Left ventricle myocardium superior (tissue), 1 donor: ENCODE data around the gene DNAJC15. TPM values are rescaled to one million over a fixed set of nuclear protein-coding genes. Genes with fewer than 3 reads are reported as not detected.

Source experiments
- total RNA-seq: library from RNA; stranded (reverse); fragmentation: NEBNext Ultra II Directional; extraction: Animal tissue kit (Norgen Biotek cat#: 25700); gene quantifications from one replicate; pipeline ENCODE4 v1.2.1, GENCODE V29; 2021
- donor health status: DM: no; HTN: yes; CAD: no; lungs with severe emphysema.

The DNAJC15 gene
- total RNA-seq, 1 donor from 2014 or later = 26.6 TPM

Other genes starting within 250 kb of the DNAJC15 start
- gene FAM216B, start 242.0 kb upstream of the DNAJC15 start, total RNA-seq = 4.4 TPM
- gene EPSTI1, start 31.3 kb upstream of the DNAJC15 start, total RNA-seq = 3.0 TPM